GM18951 (cell line): ENCODE data around the gene HIRA.
A peak's percentile ranks its signal among the peaks of the same experiment; 100 is the strongest.

ENCODE experiments used
- POLR2A ChIP-seq: IDR thresholded peaks from 4 replicates; pipeline ENCODE4 v1.6.1; 2011; ENCODE audit warnings: mild to moderate bottlenecking; ENCODE audit not compliant: insufficient read length, insufficient read depth; ENCODE audit errors: extremely low read depth
- in situ Hi-C: fragments of 300-500 bp; cut with MboI; formaldehyde crosslinking; loops from one replicate; pipeline ENCODE4 v1.12.0; 2022; ENCODE audit warnings: low sequenced_read_pairs, mixed read lengths, inconsistent platforms; ENCODE audit not compliant: unreplicated experiment

HIRA gene

DNA sequence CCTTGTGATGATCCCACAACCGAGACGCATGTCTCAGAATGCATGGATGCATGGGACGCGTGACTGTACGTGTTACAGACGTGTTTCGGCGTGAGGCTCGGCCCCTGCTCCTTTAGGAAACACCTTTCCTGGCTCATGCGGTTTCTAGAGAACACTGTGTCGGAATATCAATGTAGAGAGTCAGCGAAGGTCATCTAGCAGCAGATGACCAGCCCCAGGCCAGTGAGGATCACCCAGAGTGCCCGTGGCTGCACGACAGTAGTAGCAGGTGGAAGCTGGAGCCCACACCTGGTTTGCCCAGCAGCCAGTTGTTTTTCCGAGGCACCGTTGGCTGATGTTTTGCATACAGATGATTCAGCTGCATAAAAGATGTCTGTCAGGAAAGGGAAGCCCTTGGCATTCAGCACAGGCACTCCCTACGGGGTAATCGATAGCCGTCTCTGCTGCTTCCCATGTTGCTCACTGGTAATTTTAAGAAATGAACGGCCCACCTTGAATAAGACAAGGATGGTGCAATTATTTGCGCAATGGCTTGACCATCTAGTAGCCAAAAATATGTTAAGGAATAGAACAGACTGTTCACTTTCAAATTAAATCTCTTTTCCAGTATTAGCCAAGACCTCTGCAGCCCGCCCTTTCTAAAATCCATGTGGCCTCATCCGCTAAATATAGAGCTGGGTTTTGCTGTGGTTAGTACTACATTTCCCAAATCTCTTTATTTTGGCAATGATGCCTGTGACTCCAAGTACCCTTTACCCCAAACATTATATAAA lies 138.9 kb downstream of the HIRA start:
- no peak for TF ChIP-seq POLR2A
- in situ Hi-C loops: no loop called here

GRCh38 chr22:19291580-19292457 lies 139.7 kb downstream of the HIRA start, which contains the start of gene CLTCL1:
TSS of gene CLTCL1 (minus strand) at chr22:19291719. CDS start at chr22:19291641, 78 bp downstream.
- TF ChIP-seq POLR2A: peak; percentile 64
- in situ Hi-C loops: no loop called here

DNA sequence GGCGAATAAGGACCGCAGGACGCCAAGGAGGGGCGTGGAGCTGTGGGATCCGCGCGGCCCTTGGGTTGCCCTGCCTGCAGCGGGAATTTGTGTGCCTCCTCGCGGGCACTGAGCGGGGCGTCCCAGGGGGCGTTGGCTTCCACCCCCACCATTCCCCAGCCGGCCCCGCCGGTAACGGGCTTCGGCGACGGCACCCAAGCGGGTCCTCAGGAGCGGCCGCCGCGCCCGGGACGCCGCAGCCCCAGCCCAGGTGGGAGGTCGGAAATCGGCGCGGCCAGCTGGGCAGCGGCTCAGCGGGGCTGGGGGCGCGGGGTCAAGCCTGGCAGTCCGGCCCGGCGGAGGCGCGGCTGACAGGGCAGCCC lies 140.3 kb downstream of the HIRA start:
- no peak for TF ChIP-seq POLR2A
- in situ Hi-C loops: no loop called here

- TF ChIP-seq POLR2A: no peak
- in situ Hi-C loops: no loop called here
Observed at GRCh38 chr22:19290400-19291217, 140.9 kb downstream of the HIRA start.

GRCh38 chr22:19289475-19290161 lies 141.9 kb downstream of the HIRA start:
- in situ Hi-C loops: no loop called here
- no peak for TF ChIP-seq POLR2A

GRCh38 chr22:19287889-19288288 lies 143.6 kb downstream of the HIRA start:
- in situ Hi-C loops: no loop called here
- no peak for TF ChIP-seq POLR2A

DNA sequence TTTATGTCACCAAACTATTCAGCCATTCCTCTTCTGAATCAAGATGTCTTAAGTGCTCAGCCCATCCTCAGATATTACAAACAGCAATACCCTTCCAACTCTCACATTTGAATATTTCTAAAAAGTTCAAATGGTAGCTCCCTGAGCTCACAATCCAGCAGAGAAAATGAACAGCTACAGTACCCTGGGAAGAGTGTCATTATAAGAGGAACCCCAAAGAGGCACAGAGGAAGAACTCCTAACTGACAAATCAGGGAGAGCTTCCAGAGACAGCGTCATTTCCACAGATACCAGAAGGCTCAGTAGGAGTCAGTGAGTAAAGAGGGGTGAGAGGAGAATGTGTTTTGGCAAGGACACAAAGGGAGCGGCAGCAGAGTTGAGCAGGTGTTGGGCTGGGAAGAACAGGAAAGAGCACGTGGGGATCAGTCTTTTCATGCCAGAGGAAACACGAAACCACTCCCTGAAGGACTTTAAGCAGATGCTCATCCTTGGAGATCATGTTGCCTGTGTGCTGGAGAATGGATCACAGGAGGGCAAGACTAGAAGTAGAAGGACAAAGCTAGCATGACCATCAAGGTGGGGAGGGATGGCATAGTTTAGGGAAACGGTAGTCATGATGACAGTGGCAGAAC lies 144.3 kb downstream of the HIRA start:
- in situ Hi-C loops: no loop called here
- TF ChIP-seq POLR2A: no peak

DNA sequence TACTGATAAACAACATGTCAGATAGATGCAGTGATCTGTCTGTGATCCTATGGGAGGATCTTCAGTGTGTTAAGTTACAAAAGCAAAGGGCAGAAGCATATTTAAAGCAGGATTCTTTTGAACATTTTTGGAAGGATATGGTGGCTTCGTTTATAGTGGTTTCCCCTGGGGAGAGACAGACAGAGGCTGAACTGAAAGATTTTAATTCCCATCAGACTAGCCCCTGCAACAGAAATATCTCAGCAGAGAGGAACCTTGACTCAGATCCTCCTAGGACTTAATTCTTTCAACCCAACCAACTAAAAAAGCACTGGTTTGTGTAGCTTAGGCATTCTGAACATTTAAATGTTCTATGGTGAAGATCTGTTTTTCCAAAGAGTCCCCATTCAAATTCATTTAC lies 145.7 kb downstream of the HIRA start:
- no peak for TF ChIP-seq POLR2A
- in situ Hi-C loops: no loop called here
